ENCODE measurements around the gene LTBP1. TPM values are rescaled to one million over a fixed set of nuclear protein-coding genes. Genes with fewer than 3 reads are reported as not detected.
A peak's percentile ranks its signal among the peaks of the same experiment; 100 is the strongest.
"Not testable (repeated sequence)": the region's sequence is repeated elsewhere in the genome, so short reads cannot be mapped to it uniquely, and the experiment has no call there.

LTBP1 gene
- total RNA-seq, 1 donor, result 33.7 TPM

- DNase-seq (ENCODE audit: low read depth), result peak; percentile 41
Measured at GRCh38 chr2:33433279-33434235, 486.8 kb downstream of the LTBP1 start.

GRCh38 chr2:33435518-33435917, 488.8 kb downstream of the LTBP1 start:
- TF ChIP-seq CTCF (IDR thresholded peaks at IDR 0.05; ENCODE audit: insufficient read depth, low read depth, low read length), result no peak
- no peak for DNase-seq (ENCODE audit: low read depth)
- H3K4me3 ChIP-seq (ENCODE audit: low read depth, low read length), result no peak overlapping the region

More at GRCh38 chr2:33433279-33434235, 486.8 kb downstream of the LTBP1 start:
- no peak overlapping the region for H3K4me3 ChIP-seq (ENCODE audit: low read depth, low read length)
- TF ChIP-seq CTCF (IDR thresholded peaks at IDR 0.05; ENCODE audit: insufficient read depth, low read depth, low read length), result no peak

- H3K4me3 ChIP-seq (ENCODE audit: low read depth, low read length), result no peak overlapping the region
- no peak for DNase-seq (ENCODE audit: low read depth)
- TF ChIP-seq CTCF (IDR thresholded peaks at IDR 0.05; ENCODE audit: insufficient read depth, low read depth, low read length), result no peak
Measured at GRCh38 chr2:33436083-33436482, 489.3 kb downstream of the LTBP1 start.

GRCh38 chr2:33437297-33437696, 490.5 kb downstream of the LTBP1 start:
- peak; percentile 94 for DNase-seq (ENCODE audit: low read depth)
- no peak for TF ChIP-seq CTCF (IDR thresholded peaks at IDR 0.05; ENCODE audit: insufficient read depth, low read depth, low read length)
- H3K4me3 ChIP-seq (ENCODE audit: low read depth, low read length), result no peak overlapping the region

GRCh38 chr2:33437815-33438214, 491.1 kb downstream of the LTBP1 start:
- no peak overlapping the region for H3K4me3 ChIP-seq (ENCODE audit: low read depth, low read length)
- no peak for DNase-seq (ENCODE audit: low read depth)
- no peak for TF ChIP-seq CTCF (IDR thresholded peaks at IDR 0.05; ENCODE audit: insufficient read depth, low read depth, low read length)

- H3K4me3 ChIP-seq (ENCODE audit: low read depth, low read length), result no peak overlapping the region
- peak; percentile 90 for TF ChIP-seq CTCF (IDR thresholded peaks at IDR 0.05; ENCODE audit: insufficient read depth, low read depth, low read length)
- DNase-seq (ENCODE audit: low read depth), result peak; percentile 73
Measured at GRCh38 chr2:33441235-33441810, 494.6 kb downstream of the LTBP1 start.

- DNase-seq (ENCODE audit: low read depth); H3K4me3 ChIP-seq (ENCODE audit: low read depth, low read length): not testable (repeated sequence)
Measured at GRCh38 chr2:33442052-33442451, 495.3 kb downstream of the LTBP1 start.
